HCT116 (cell line): ENCODE results near the gene JDP2. TPM values are rescaled to one million over a fixed set of nuclear protein-coding genes. Genes with fewer than 3 reads are reported as not detected.

Experiments
- ATAC-seq: fragments of 200-7000 bp; cut with Tn5 transposase; 2 replicates; pipeline ENCODE4 v1.9.1; 2020; ENCODE audit warnings: mild to moderate bottlenecking, moderate library complexity
- BruUV-seq: library from RNA; stranded (reverse); fragments of 400-500 nt; replicated peaks from 2 replicates; lab custom pipeline; 2021; lab: Mats Ljungman, UMichigan
- CTCF ChIA-PET: fragments of 300-600 bp; sonication (Branson Sonifier 250); formaldehyde crosslinking; loops from one replicate; lab custom pipeline; 2021; ENCODE audit warnings: antibody characterized with exemption; lab: Charles Lee
- POLR2A ChIA-PET: fragments of 300-600, 350-600 bp; sonication (Branson Sonifier 250); formaldehyde crosslinking; loops from one replicate; lab custom pipeline; 2021; ENCODE audit warnings: antibody characterized with exemption; lab: Charles Lee
- RAD21 ChIA-PET, 2 experiments: fragments of 300-600 bp; sonication (Branson Sonifier 250); formaldehyde crosslinking; loops; one replicate each; lab custom pipeline; 2023; ENCODE audit warnings: low total read pairs in 2 of 2; ENCODE audit not compliant: uncharacterized antibody in 2 of 2, unreplicated experiment in 2 of 2, low non-redundant PET in 1 of 2; lab: Charles Lee
- DNase-seq: peaks from one replicate; pipeline ENCODE4 v3.0.0-alpha.2; 2010; ENCODE audit warnings: low read depth, low spot score
- H2AFZ ChIP-seq: fragments of 200-600 bp; shearing (Covaris generic), sonication (generic); 2 replicates; pipeline ENCODE4 v1.6.1; 2017; ENCODE audit warnings: low read depth, mixed run types, mixed read lengths, antibody characterized with exemption, low read length; ENCODE audit not compliant: poor library complexity, severe bottlenecking
- H3K27ac ChIP-seq: 2 replicates; pipeline ENCODE4 v1.5.1; 2012; ENCODE audit warnings: low read depth, low read length
- H3K27me3 ChIP-seq: fragments of 200-600 bp; sonication (generic); 2 replicates; pipeline ENCODE4 v1.6.1; 2016; ENCODE audit warnings: mixed run types, low read length, mixed read lengths; ENCODE audit not compliant: insufficient read depth
- H3K36me3 ChIP-seq, 2 experiments: fragments of 200-500 bp in 1 of 2; fragments of 200-600 bp in 1 of 2; sonication (Bioruptor generic) in 1 of 2; sonication (generic) in 1 of 2; 2 replicates each; pipeline versions ENCODE4 v1.5.1 to v1.6.1; 2014 to 2016; ENCODE audit warnings: low read length in 2 of 2, inconsistent platforms in 1 of 2, mixed read lengths in 1 of 2, mixed run types in 1 of 2; ENCODE audit not compliant: insufficient read depth in 2 of 2, control insufficient read depth in 1 of 2
- H3K4me1 ChIP-seq, 2 experiments: fragments of 200-600 bp in 1 of 2; sonication (generic) in 1 of 2; 2 replicates each; pipeline versions ENCODE4 v1.5.1 to v1.6.1; 2012 to 2017; ENCODE audit warnings: low read length in 2 of 2, inconsistent platforms in 1 of 2, mild to moderate bottlenecking in 1 of 2, mixed read lengths in 1 of 2, mixed run types in 1 of 2, moderate library complexity in 1 of 2; ENCODE audit not compliant: insufficient read depth in 2 of 2, control insufficient read depth in 1 of 2
- H3K4me2 ChIP-seq: fragments of 200-600 bp; sonication (generic); 2 replicates; pipeline ENCODE4 v1.6.1; 2017; ENCODE audit warnings: mixed run types, low read length, mixed read lengths
- H3K4me3 ChIP-seq, 2 experiments: fragments of 200-600 bp in 1 of 2; sonication (generic) in 1 of 2; replicated peaks in 1 of 2; 2 replicates each; pipeline ENCODE4 v1.5.1; 2011 to 2016; ENCODE audit warnings: low read length in 2 of 2, control low read depth in 1 of 2, low read depth in 1 of 2, mild to moderate bottlenecking in 1 of 2, mixed read lengths in 1 of 2, mixed run types in 1 of 2
- H3K79me2 ChIP-seq: fragments of 200-600 bp; sonication (generic); 2 replicates; pipeline ENCODE4 v1.6.1; 2017; ENCODE audit warnings: mild to moderate bottlenecking, mixed run types, low read length, moderate library complexity, mixed read lengths; ENCODE audit not compliant: insufficient read depth
- H3K9ac ChIP-seq: fragments of 200-600 bp; sonication (generic); 2 replicates; pipeline ENCODE4 v1.6.1; 2016; ENCODE audit warnings: low read length, mixed read lengths
- H3K9me2 ChIP-seq: fragments of 200-600 bp; sonication (generic), shearing (Covaris generic); 2 replicates; pipeline ENCODE4 v1.6.1; 2017; ENCODE audit warnings: mixed run types, mild to moderate bottlenecking, moderate library complexity; ENCODE audit not compliant: insufficient read depth
- H3K9me3 ChIP-seq, 2 experiments: fragments of 200-500 bp in 1 of 2; fragments of 200-600 bp in 1 of 2; sonication (Bioruptor generic) in 1 of 2; sonication (generic) in 1 of 2; 2 replicates each; pipeline ENCODE4 v1.6.1; 2014 to 2017; ENCODE audit warnings: low read length in 2 of 2, mixed read lengths in 2 of 2, inconsistent platforms in 1 of 2, low read depth in 1 of 2, mild to moderate bottlenecking in 1 of 2, mixed run types in 1 of 2, moderate library complexity in 1 of 2; ENCODE audit not compliant: control insufficient read depth in 1 of 2, insufficient read depth in 1 of 2
- H4K20me1 ChIP-seq: fragments of 200-600 bp; sonication (generic), shearing (Covaris generic); 2 replicates; pipeline ENCODE4 v1.6.1; 2017; ENCODE audit warnings: mixed run types, mild to moderate bottlenecking, moderate library complexity; ENCODE audit not compliant: insufficient read depth
- CEBPB ChIP-seq: IDR thresholded peaks from 2 replicates; pipeline ENCODE4 v1.6.1; 2012; ENCODE audit warnings: low read depth
- EZH2 ChIP-seq: fragments of 200-600 bp; sonication (generic); IDR thresholded peaks from 2 replicates; pipeline ENCODE4 v1.6.1; 2017; ENCODE audit warnings: antibody characterized with exemption, mixed run types
- FOSL1 ChIP-seq: IDR thresholded peaks from 2 replicates; pipeline ENCODE4 v1.6.1; 2012; ENCODE audit warnings: low read depth
- POLR2A ChIP-seq: IDR thresholded peaks from 2 replicates; pipeline ENCODE4 v1.7.0; 2011; ENCODE audit warnings: borderline replicate concordance; ENCODE audit not compliant: insufficient read depth, insufficient read length; ENCODE audit errors: extremely low read depth
- POLR2AphosphoS5 ChIP-seq: IDR thresholded peaks from 2 replicates; pipeline ENCODE4 v1.6.1; 2011; ENCODE audit warnings: mild to moderate bottlenecking, low read depth, low read length, moderate library complexity
- REST ChIP-seq: IDR thresholded peaks from 2 replicates; pipeline ENCODE4 v1.6.1; 2012; ENCODE audit warnings: low read depth
- SIN3A ChIP-seq: IDR thresholded peaks from 2 replicates; pipeline ENCODE4 v1.6.1; 2012; ENCODE audit warnings: low read depth
- SRF ChIP-seq: IDR thresholded peaks from 2 replicates; pipeline ENCODE4 v1.6.1; 2012; ENCODE audit warnings: low read depth
- TCF7L2 ChIP-seq: IDR thresholded peaks from 2 replicates; pipeline ENCODE4 v1.7.0; 2011; ENCODE audit warnings: borderline replicate concordance, inconsistent platforms; ENCODE audit not compliant: insufficient read depth, insufficient read length; ENCODE audit errors: extremely low read depth
- intact Hi-C: fragments of 100-400 bp; cut with micrococcal nuclease; formaldehyde crosslinking; loops from 2 replicates; pipeline ENCODE4 v1.10.0; 2022
- total RNA-seq: library from RNA; stranded (reverse); gene quantifications from one replicate; pipeline ENCODE4 v1.2.1, GENCODE V29; 2021; ENCODE audit not compliant: unreplicated experiment
- TF ChIP-seq, protein P1 (sequence below): IDR thresholded peaks from 2 replicates; pipeline ENCODE4 v1.6.1; 2012

The JDP2 gene
- total RNA-seq, 1 experiment from 2014 or later, result 25.4 TPM

- ATAC-seq, result no peak
- H3K4me2 ChIP-seq, result no peak overlapping the region
- DNase-seq, result no peak
- no peaks in the 10 kb centered on the region for H3K9me3 ChIP-seq
- BruUV-seq, result no TSS peak
- H3K4me1 ChIP-seq, result peaks cover 8 to 15% of the 10 kb centered on the region in 2 experiments; a peak in 3 of 4 replicates
- POLR2A ChIA-PET, result no interaction called here
- RAD21 ChIA-PET, result no interaction called here
- TF ChIP-seq, protein P1, sequence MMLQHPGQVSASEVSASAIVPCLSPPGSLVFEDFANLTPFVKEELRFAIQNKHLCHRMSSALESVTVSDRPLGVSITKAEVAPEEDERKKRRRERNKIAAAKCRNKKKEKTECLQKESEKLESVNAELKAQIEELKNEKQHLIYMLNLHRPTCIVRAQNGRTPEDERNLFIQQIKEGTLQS, result no peak
- TF ChIP-seq POLR2A (no peak), REST (no peak)
- TF ChIP-seq, all 23 proteins: peak for 0
- Histone ChIP-seq H4K20me1 (no peaks in the 10 kb centered on the region), H3K4me3 (no peak overlapping the region), H3K79me2 (no peaks in the 10 kb centered on the region), H3K27ac (no peak overlapping the region), H2AFZ (no peak overlapping the region), H3K27me3 (no peaks in the 10 kb centered on the region), H3K36me3 (no peaks in the 10 kb centered on the region), H3K9me2 (no peaks in the 10 kb centered on the region), H3K9ac (no peak overlapping the region)
- CTCF ChIA-PET, result no interaction called here
- intact Hi-C loops, result no loop called here
Observed at GRCh38 chr14:75456997-75457335, 29.1 kb downstream of the JDP2 start.

DNA sequence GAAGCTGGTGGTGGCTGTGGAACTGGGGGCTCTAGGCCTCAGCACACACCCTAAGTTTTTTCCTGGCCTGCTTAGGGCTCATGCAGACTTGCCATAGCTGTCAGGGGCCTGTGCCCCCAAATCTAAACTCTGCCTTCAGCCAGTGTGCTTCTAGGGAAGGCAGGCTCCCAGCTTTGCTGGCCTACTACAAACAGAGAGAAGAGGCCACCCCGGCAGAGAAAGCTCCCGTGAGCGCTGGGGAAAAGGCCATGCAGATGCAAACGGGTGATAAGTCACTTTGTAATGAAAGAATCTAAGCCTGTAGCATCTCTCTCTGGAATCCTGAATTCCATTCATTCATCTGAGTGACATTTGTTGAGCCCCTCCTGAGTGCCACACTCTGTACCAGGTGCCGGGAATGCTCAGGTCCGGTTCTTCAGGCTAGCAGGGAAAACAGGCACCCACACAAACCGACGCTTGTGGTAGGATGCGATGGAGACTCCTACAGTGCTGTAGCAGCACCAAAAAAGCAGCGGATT is 29.9 kb downstream of the JDP2 start:
- H3K9me2 ChIP-seq, result no peaks in the 10 kb centered on the region
- BruUV-seq, result no TSS peak
- H3K27ac ChIP-seq, result no peak overlapping the region
- H3K4me3 ChIP-seq, result no peak overlapping the region
- ATAC-seq (no peak), DNase-seq (no peak)
- intact Hi-C loops, result no loop called here
- no peaks in the 10 kb centered on the region for H4K20me1 ChIP-seq
- no peaks in the 10 kb centered on the region for H3K36me3 ChIP-seq
- H3K4me2 ChIP-seq, result no peak overlapping the region
- H2AFZ ChIP-seq, result no peak overlapping the region
- TF ChIP-seq SRF, result no peak
- TF ChIP-seq POLR2AphosphoS5, result no peak
- TF ChIP-seq TCF7L2, result no peak
- TF ChIP-seq FOSL1, result no peak
- no peak for TF ChIP-seq EZH2
- no peak for TF ChIP-seq SIN3A
- TF ChIP-seq CEBPB, result no peak
- H3K79me2 ChIP-seq, result no peaks in the 10 kb centered on the region
- no peaks in the 10 kb centered on the region for H3K9me3 ChIP-seq
- H3K4me1 ChIP-seq, result peaks cover 4 to 11% of the 10 kb centered on the region in 2 experiments; a peak in 3 of 4 replicates
- CTCF ChIA-PET, result no interaction called here
- H3K9ac ChIP-seq, result no peak overlapping the region
- RAD21 ChIA-PET, result no interaction called here
- H3K27me3 ChIP-seq, result no peaks in the 10 kb centered on the region
- POLR2A ChIA-PET, result no interaction called here
